Thoracic aorta endothelial cell (primary cell): ENCODE measurements around the gene SKAP1. TPM values are rescaled to one million over a fixed set of nuclear protein-coding genes. Genes with fewer than 3 reads are reported as not detected.

ENCODE experiments used
- small RNA-seq: library from RNA; depleted of rRNA; stranded (forward); fragments of <200 nt; gene quantifications from one replicate; pipeline ENCODE3, GENCODE V24; 2012
- total RNA-seq: library from RNA; depleted of rRNA; stranded (reverse); fragments of >200 nt; gene quantifications from 2 replicates; pipeline ENCODE4 v1.2.3, GENCODE V29; 2012

Gene SKAP1
- total RNA-seq = 0.36 TPM in 1 of 2 replicates, not detected in the other

GRCh38 chr17:48429638-48430586 is at the start of gene SKAP1:
SKAP1 (minus strand) TSS chr17:48430214.

GRCh38 chr17:48107137-48108055 is 322.6 kb downstream of the SKAP1 start, which contains the start of gene SNX11:
SNX11 (plus strand) TSS chr17:48107766; CDS start chr17:48112044, 4,278 bp downstream.

GRCh38 chr17:48101012-48101720 is 328.8 kb downstream of the SKAP1 start, which contains the start of gene CBX1:
CBX1 (minus strand) TSS chr17:48101478; CDS start chr17:48077004, 24,474 bp downstream.

Small RNA genes lying within 50 kb of the gene (small RNA-seq; reads per million reads assigned to genes)
- gene MIR1203 = not detected
- not detected for gene RF00012
- not detected for gene RF00019
- gene RNU6-1152P = not detected
- gene RNU6-1201P = not detected

Other genes with a start within 250 kb of the SKAP1 start
- gene HOXB1, start 100.8 kb upstream of the SKAP1 start, total RNA-seq = not detected in 2 replicates
- 6.8 and 8.1 TPM in 2 replicates for gene HOXB2, start 114.9 kb upstream of the SKAP1 start, total RNA-seq
- gene HOXB4, start 148.1 kb upstream of the SKAP1 start, total RNA-seq = 4.8 and 15.7 TPM in 2 replicates
- 15.2 and 47.1 TPM in 2 replicates for gene HOXB3, start 160.0 kb upstream of the SKAP1 start, total RNA-seq
- 0.13 and 1.5 TPM in 2 replicates for gene HOXB5, start 163.6 kb upstream of the SKAP1 start, total RNA-seq
- gene HOXB6, start 174.8 kb upstream of the SKAP1 start, total RNA-seq = 2.5 and 34.7 TPM in 2 replicates
- gene HOXB7, start 180.8 kb upstream of the SKAP1 start, total RNA-seq = 1.1 and 13.4 TPM in 2 replicates
- gene HOXB8, start 185.1 kb upstream of the SKAP1 start, total RNA-seq = 2.9 TPM in 1 of 2 replicates, not detected in the other
- 1.4 TPM in 1 of 2 replicates, not detected in the other for gene HOXB9, start 196.1 kb upstream of the SKAP1 start, total RNA-seq